COLO668 (cell line): ENCODE data around the gene RALGAPA2.

Source experiments
- DNase-seq: peaks from one replicate; lab custom pipeline; 2025; ENCODE audit not compliant: unreplicated experiment; lab: John Stamatoyannopoulos, UW

The RALGAPA2 gene

GRCh38 chr20:20721489-20721888 is 9.0 kb upstream of the RALGAPA2 start:
- no peak for DNase-seq

GRCh38 chr20:20720158-20720557 is 7.7 kb upstream of the RALGAPA2 start:
- DNase-seq = no peak

GRCh38 chr20:20719411-20719810 is 7.0 kb upstream of the RALGAPA2 start:
- DNase-seq = no peak

GRCh38 chr20:20713244-20713765 is 861 bp upstream of the RALGAPA2 start:
- no peak for DNase-seq

- DNase-seq = peak; percentile 47
Observed at GRCh38 chr20:20712004-20712473, 405 bp downstream of the RALGAPA2 start.

- DNase-seq = peak; percentile 50
Observed at GRCh38 chr20:20711413-20711812, 1.0 kb downstream of the RALGAPA2 start.

- peak; percentile 56 for DNase-seq
Observed at GRCh38 chr20:20710443-20711315, 1.8 kb downstream of the RALGAPA2 start.

GRCh38 chr20:20709887-20710286 is 2.6 kb downstream of the RALGAPA2 start:
- no peak for DNase-seq

- no peak for DNase-seq
Observed at GRCh38 chr20:20706285-20706684, 6.2 kb downstream of the RALGAPA2 start.

GRCh38 chr20:20702330-20703245 is 9.9 kb downstream of the RALGAPA2 start:
- DNase-seq = no peak

- no peak for DNase-seq
Observed at GRCh38 chr20:20699917-20700316, 12.5 kb downstream of the RALGAPA2 start.

- no peak for DNase-seq
Observed at GRCh38 chr20:20699144-20699543, 13.3 kb downstream of the RALGAPA2 start.

GRCh38 chr20:20697325-20697845 is 15.1 kb downstream of the RALGAPA2 start:
- no peak for DNase-seq

- DNase-seq = no peak
Observed at GRCh38 chr20:20695250-20695816, 17.1 kb downstream of the RALGAPA2 start.

GRCh38 chr20:20694591-20694990 is 17.9 kb downstream of the RALGAPA2 start:
- no peak for DNase-seq

GRCh38 chr20:20692587-20692986 is 19.9 kb downstream of the RALGAPA2 start:
- no peak for DNase-seq

- no peak for DNase-seq
Observed at GRCh38 chr20:20691477-20692235, 20.8 kb downstream of the RALGAPA2 start.

GRCh38 chr20:20690676-20691476 is 21.6 kb downstream of the RALGAPA2 start:
- DNase-seq = no peak

- no peak for DNase-seq
Observed at GRCh38 chr20:20687319-20687718, 25.1 kb downstream of the RALGAPA2 start.
